ENCODE results near the gene CCDC93.
"Not testable (repeated sequence)": the region's sequence is repeated elsewhere in the genome, so short reads cannot be mapped to it uniquely, and the experiment has no call there.

CCDC93 gene

GRCh38 chr2:117953231-117953630, 60.6 kb downstream of the CCDC93 start:
- DNase-seq (ENCODE audit: low read depth): no peak

DNA sequence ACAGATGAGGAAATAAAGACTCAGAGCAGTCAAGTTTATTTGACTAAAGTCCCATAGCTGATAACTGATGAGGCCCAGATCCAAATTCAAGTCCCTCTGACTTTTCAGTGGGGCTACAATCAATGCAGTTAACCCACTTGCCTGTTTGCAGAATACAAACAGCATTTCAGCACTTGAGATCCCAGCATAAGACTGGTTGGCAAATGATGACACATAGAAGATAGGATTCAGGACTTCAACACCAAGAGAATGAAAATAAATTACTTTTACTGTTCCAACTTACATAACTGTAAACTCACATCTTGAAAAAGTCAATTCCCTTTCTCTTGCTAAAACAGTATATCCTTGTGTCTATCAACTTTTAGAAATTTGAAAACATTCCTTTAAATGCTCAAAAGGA, 61.2 kb downstream of the CCDC93 start:
- no peak for DNase-seq (ENCODE audit: low read depth)

DNA sequence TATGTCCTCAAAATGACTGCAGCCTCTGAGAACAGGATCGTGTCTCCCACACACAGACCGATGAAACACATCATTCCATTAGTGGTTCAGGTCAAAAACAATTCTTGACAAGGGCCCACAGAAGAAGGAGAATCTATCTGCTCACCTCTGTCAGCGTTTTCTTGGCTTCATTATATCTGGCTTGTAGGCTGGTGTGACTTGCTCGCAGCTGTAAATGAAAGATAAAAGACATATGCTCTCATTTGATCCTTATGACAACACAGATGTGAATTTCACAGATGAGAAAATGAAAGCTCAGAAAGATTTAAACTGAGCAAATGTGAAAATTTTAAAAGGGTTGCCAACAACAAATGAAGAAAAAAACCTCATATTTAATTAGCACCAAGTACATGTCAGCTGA, 61.6 kb downstream of the CCDC93 start:
- no peak for DNase-seq (ENCODE audit: low read depth)

GRCh38 chr2:117949806-117950205, 64.1 kb downstream of the CCDC93 start:
- no peak for DNase-seq (ENCODE audit: low read depth)

GRCh38 chr2:117948615-117949014, 65.3 kb downstream of the CCDC93 start:
- DNase-seq (ENCODE audit: low read depth): no peak

- DNase-seq (ENCODE audit: low read depth): no peak
Observed at GRCh38 chr2:117945296-117945695, 68.6 kb downstream of the CCDC93 start.

DNA sequence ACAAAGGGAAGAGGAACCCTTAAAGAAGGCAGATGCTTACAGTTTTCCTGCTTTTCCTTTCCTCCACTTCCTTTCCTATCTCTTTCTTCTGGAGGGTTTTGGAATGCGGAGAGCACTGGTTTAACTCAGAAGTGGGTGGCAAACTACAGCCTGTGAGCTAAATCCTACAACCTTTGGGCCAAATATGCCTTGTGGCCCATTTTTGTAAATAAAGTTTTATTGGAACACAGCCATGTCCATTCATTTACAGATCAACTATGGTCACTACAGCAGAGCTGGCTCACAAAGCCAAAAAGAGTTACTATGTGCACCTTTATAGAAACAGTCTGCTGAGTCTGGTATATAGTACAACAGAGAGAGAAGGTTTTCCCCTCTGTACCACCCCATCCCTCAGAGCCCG, 69.1 kb downstream of the CCDC93 start:
- no peak for DNase-seq (ENCODE audit: low read depth)

DNA sequence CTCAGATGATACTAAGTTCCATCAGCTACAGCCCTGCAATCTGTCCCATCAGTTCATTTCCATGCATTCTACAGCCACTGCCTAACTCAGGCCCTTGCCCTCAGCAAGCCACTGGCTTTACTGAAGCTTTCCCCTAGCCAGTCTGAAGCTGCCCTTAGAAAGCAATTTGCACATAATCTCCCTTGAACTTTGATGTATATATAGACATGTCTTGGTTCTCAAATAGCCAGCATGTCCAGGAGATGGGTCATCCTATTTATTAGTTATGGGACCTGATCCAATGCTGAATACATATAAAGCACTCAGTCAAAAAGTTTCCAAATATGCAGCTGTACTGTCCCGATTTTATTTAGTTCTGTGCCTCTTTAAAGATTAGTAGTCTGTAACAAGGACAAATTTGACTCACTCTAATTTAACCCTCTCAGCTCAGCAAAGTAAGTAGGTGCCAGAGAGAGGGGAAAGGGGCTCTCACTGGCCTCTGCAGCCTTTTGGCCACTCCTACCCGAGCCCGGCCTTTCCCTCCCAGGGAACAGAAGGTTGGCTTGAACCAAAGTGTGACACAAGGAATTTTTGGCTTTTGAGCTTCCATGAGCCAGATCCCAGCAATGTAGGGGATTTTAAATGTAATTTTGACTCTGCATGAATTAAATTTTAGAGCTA, 70.7 kb downstream of the CCDC93 start:
- DNase-seq (ENCODE audit: low read depth): no peak

DNA sequence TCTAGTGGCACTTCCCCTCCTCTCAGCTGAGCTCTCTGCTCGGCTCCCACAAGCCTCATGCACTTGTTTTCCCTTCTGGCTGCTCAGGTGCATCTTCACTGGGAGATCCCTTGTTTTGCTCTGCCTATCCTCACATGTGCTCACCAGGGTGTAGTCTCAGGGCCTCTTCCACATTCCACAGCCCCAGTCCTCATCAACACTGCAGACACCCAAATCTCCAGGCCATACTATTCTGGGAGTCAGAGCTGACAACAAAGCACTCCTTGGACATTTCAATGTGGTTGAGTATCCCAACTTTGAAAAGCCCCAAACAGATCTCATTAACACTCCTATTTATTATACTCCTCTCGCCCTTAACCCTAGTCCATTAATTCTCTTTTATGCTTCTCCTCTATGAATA, 71.3 kb downstream of the CCDC93 start:
- no peak for DNase-seq (ENCODE audit: low read depth)

GRCh38 chr2:117941693-117942092, 72.2 kb downstream of the CCDC93 start:
- DNase-seq (ENCODE audit: low read depth): no peak

GRCh38 chr2:117940436-117940835, 73.4 kb downstream of the CCDC93 start:
- no peak for DNase-seq (ENCODE audit: low read depth)

GRCh38 chr2:117938611-117939010, 75.3 kb downstream of the CCDC93 start:
- DNase-seq (ENCODE audit: low read depth): no peak

DNA sequence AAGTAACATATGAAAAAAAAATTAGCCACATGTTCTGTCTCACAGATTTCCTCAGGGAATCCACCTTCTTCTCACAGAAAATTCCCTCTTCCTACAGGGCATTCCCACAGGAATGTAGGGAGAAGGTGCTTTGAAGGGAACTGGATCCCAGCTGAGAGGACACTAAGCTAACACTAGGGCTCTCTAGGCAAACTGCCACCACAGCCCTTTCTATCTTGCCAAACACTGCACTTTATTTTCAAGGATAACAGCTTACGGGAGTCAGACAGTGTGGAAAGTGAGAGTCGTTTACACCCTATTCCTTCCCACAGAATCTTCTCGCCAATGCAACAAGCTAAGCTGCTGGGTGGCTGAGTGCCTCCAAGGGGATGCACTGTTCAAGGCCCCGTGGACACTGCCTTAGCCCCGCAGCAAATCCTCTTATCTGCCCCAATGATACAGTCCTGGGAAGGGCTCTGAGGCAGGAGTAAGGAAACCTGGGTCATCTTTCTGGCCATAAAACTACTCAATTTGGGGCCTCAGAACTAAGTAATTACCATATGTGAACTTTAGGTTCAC, 76.9 kb downstream of the CCDC93 start:
- no peak for DNase-seq (ENCODE audit: low read depth)

GRCh38 chr2:117935954-117936353, 77.9 kb downstream of the CCDC93 start:
- no peak for DNase-seq (ENCODE audit: low read depth)

DNA sequence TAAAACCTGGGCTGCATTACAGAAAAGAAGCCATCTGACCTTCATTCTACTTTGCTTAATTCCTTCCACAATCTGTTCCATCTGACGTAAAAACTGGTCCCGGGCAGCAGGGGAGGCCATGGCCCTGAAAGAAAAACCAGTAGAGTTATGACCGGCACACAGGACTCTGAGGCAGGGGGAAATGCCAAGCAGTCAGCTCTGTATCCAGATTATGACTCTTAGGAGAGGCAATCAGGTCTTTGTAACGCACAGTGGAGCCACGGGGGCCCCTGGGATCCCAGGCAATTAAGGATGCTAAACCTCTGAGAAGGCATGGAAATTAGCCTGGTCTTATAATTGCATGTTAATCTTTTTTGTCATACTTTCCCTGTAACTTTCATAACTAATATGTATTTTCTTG, 78.4 kb downstream of the CCDC93 start:
- no peak for DNase-seq (ENCODE audit: low read depth)

GRCh38 chr2:117933884-117934354, 80.0 kb downstream of the CCDC93 start:
- no peak for DNase-seq (ENCODE audit: low read depth)

DNA sequence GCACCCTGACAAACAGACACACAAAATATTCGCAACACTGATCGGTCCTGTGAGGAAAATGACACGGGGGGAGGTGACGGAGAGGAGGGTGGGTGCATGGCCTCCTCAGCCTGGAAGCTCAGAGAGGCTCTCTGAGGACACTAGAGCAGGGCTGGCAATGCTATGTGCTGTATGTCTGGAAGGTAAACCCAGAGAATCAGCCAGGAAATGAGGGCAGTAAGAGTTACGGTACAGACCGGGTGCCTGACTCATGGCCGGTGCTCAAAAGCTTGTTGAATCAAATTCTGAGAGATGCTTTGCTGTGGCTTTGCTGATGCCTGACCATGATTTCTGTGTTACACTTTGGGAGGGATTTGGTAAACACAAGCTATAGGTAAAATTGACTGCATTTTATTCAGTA, 81.9 kb downstream of the CCDC93 start:
- DNase-seq (ENCODE audit: low read depth): no peak

GRCh38 chr2:117931266-117931665, 82.6 kb downstream of the CCDC93 start:
- no peak for DNase-seq (ENCODE audit: low read depth)

GRCh38 chr2:117930775-117931174, 83.1 kb downstream of the CCDC93 start:
- no peak for DNase-seq (ENCODE audit: low read depth)

DNA sequence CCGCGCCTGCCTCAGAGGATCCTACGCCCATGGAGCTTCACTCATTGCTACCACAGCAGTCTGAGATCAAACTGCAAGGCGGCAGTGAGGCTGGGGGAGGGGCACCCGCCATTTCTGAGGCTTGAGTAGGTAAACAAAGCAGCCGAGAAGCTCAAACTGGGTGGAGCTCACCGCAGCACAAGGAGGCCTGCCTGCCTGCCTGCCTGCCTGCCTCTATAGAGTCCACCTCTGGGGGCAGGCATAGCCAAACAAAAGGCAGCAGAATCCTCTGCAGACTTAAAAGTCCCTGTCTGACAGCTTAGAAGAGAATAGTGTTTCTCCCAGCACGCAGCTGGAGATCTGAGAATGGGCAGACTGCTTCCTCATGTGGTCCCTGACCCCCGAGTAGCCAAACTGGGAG, 90.4 kb downstream of the CCDC93 start:
- not testable (repeated sequence) for DNase-seq (ENCODE audit: low read depth)

DNA sequence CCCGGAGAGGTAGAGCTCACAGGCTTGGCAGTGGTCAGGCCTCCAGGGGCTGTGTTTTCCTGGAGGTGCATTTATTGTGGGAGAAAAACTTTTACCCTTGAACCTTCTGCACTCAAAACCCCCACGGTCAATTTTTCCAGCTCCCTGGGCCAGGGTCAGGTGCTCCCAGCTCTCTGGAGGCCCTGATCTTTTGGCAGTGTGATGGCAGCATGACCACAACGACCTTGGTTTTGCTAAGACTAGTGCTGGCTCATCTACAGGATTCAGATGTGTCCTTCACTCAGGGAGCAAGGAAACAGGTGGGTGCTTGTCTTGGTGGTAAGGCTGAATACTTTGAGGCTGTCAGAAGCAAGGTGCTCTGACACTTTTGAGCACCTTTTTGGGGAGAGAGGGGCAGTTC, 92.3 kb downstream of the CCDC93 start:
- DNase-seq (ENCODE audit: low read depth): no peak

GRCh38 chr2:117918608-117919007, 95.3 kb downstream of the CCDC93 start:
- DNase-seq (ENCODE audit: low read depth): no peak

DNA sequence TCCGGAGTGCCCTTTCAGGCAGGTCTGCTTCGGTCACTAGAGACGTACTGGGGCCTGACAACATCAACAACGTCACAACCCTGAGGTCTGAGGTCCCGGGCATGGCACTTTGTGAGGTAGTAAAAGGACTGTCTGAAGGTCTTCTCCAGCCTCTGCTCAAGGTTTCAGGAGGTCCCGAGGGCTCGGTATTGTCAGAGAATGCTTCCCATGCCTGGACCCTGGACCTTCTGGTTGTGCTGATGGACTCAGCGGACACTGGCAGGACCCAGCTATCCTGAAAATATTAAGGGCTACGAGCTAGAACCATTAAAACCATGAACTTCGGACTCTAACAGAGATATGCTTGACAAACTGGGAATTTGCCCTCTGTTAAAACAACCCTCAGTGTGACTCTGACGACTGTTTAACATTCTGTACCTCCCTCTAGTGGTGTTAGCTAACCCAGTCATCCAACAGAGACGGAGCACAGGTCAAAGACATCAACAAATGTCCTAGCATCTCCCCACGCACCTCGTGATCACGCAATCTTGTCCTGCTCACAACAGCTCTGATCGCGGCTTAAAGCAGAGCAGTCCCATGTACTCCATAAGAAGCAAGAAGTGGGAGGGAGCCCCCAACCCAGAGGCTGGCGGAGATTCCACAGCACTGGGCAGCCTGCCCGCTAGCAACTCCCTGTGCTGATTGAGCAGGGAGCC, 96.5 kb downstream of the CCDC93 start:
- no peak for DNase-seq (ENCODE audit: low read depth)

GRCh38 chr2:117902933-117903332, 110.9 kb downstream of the CCDC93 start:
- DNase-seq (ENCODE audit: low read depth): no peak

Measured in activated T-helper 1 cell treated with Interleukin-2 at 50 U/mL for 16 hours (primary cell).